ENCODE measurements around the gene IGSF21.

IGSF21 gene

GRCh38 chr1:18384059-18384458 is 276.5 kb downstream of the IGSF21 start:
- H3K36me3 ChIP-seq (ENCODE audit: insufficient read depth, low read length) = no peaks in the 10 kb centered on the region
- H3F3A ChIP-seq (ENCODE audit: insufficient read depth, low read length) = no peaks in the 10 kb centered on the region
- H3K9me3 ChIP-seq (ENCODE audit: low read length) = no peaks in the 10 kb centered on the region
- H2AFZ ChIP-seq (ENCODE audit: low read length) = no peak overlapping the region
- H3K4me2 ChIP-seq (ENCODE audit: low read length) = no peak overlapping the region
- H3K9ac ChIP-seq (ENCODE audit: low read length) = no peak overlapping the region
- no peak overlapping the region for H3K4me3 ChIP-seq (ENCODE audit: low read depth, low read length, poor library complexity, severe bottlenecking)
- TF ChIP-seq, protein P1, sequence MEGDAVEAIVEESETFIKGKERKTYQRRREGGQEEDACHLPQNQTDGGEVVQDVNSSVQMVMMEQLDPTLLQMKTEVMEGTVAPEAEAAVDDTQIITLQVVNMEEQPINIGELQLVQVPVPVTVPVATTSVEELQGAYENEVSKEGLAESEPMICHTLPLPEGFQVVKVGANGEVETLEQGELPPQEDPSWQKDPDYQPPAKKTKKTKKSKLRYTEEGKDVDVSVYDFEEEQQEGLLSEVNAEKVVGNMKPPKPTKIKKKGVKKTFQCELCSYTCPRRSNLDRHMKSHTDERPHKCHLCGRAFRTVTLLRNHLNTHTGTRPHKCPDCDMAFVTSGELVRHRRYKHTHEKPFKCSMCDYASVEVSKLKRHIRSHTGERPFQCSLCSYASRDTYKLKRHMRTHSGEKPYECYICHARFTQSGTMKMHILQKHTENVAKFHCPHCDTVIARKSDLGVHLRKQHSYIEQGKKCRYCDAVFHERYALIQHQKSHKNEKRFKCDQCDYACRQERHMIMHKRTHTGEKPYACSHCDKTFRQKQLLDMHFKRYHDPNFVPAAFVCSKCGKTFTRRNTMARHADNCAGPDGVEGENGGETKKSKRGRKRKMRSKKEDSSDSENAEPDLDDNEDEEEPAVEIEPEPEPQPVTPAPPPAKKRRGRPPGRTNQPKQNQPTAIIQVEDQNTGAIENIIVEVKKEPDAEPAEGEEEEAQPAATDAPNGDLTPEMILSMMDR (IDR thresholded peaks at IDR 0.05; ENCODE audit: low read length) = no peak
- no peaks in the 10 kb centered on the region for H3K79me2 ChIP-seq (ENCODE audit: insufficient read depth, low read length)
- no peaks in the 10 kb centered on the region for H3K4me1 ChIP-seq (ENCODE audit: insufficient read depth, low read length, severe bottlenecking)
- no peaks in the 10 kb centered on the region for H4K20me1 ChIP-seq (ENCODE audit: insufficient read depth, low read length)
- H3K27me3 ChIP-seq (ENCODE audit: insufficient read depth, low read length) = 0 out of 2 replicates have a peak, but pooled peaks cover under 1% of the 10 kb centered on the region
- H3K9me2 ChIP-seq (ENCODE audit: low read depth, low read length) = no peaks in the 10 kb centered on the region
- no peak overlapping the region for H3K27ac ChIP-seq (ENCODE audit: low read depth, low read length, poor library complexity, severe bottlenecking)

GRCh38 chr1:18384471-18384870 is 276.9 kb downstream of the IGSF21 start:
- Histone ChIP-seq H3K36me3 (ENCODE audit: insufficient read depth, low read length) (no peaks in the 10 kb centered on the region), H3K9ac (ENCODE audit: low read length) (no peak overlapping the region), H3F3A (ENCODE audit: insufficient read depth, low read length) (no peaks in the 10 kb centered on the region), H3K9me3 (ENCODE audit: low read length) (no peaks in the 10 kb centered on the region), H4K20me1 (ENCODE audit: insufficient read depth, low read length) (no peaks in the 10 kb centered on the region), H3K9me2 (ENCODE audit: low read depth, low read length) (no peaks in the 10 kb centered on the region), H2AFZ (ENCODE audit: low read length) (no peak overlapping the region), H3K79me2 (ENCODE audit: insufficient read depth, low read length) (no peaks in the 10 kb centered on the region), H3K4me1 (ENCODE audit: insufficient read depth, low read length, severe bottlenecking) (no peaks in the 10 kb centered on the region), H3K4me2 (ENCODE audit: low read length) (no peak overlapping the region), H3K27ac (ENCODE audit: low read depth, low read length, poor library complexity, severe bottlenecking) (no peak overlapping the region), H3K4me3 (ENCODE audit: low read depth, low read length, poor library complexity, severe bottlenecking) (no peak overlapping the region), H3K27me3 (ENCODE audit: insufficient read depth, low read length) (no peaks in the 10 kb centered on the region)
- TF ChIP-seq EZH2 (IDR thresholded peaks at IDR 0.05; ENCODE audit: borderline replicate concordance, low read length) = no peak
- TF ChIP-seq, protein P1 (IDR thresholded peaks at IDR 0.05; ENCODE audit: low read length) = no peak

- H3K4me2 ChIP-seq (ENCODE audit: low read length) = no peak overlapping the region
- H3K27ac ChIP-seq (ENCODE audit: low read depth, low read length, poor library complexity, severe bottlenecking) = no peak overlapping the region
- TF ChIP-seq, protein P1 (IDR thresholded peaks at IDR 0.05; ENCODE audit: low read length) = no peak
- no peak for TF ChIP-seq EZH2 (IDR thresholded peaks at IDR 0.05; ENCODE audit: borderline replicate concordance, low read length)
Observed at GRCh38 chr1:18385239-18385790, 277.7 kb downstream of the IGSF21 start.

More at GRCh38 chr1:18385239-18385790, 277.7 kb downstream of the IGSF21 start:
- no peaks in the 10 kb centered on the region for H4K20me1 ChIP-seq (ENCODE audit: insufficient read depth, low read length)
- no peaks in the 10 kb centered on the region for H3K9me3 ChIP-seq (ENCODE audit: low read length)
- H3K36me3 ChIP-seq (ENCODE audit: insufficient read depth, low read length) = no peaks in the 10 kb centered on the region
- no peak overlapping the region for H2AFZ ChIP-seq (ENCODE audit: low read length)
- H3K79me2 ChIP-seq (ENCODE audit: insufficient read depth, low read length) = no peaks in the 10 kb centered on the region
- H3K27me3 ChIP-seq (ENCODE audit: insufficient read depth, low read length) = no peaks in the 10 kb centered on the region
- H3K4me1 ChIP-seq (ENCODE audit: insufficient read depth, low read length, severe bottlenecking) = no peaks in the 10 kb centered on the region
- H3F3A ChIP-seq (ENCODE audit: insufficient read depth, low read length) = no peaks in the 10 kb centered on the region
- no peak overlapping the region for H3K9ac ChIP-seq (ENCODE audit: low read length)
- H3K4me3 ChIP-seq (ENCODE audit: low read depth, low read length, poor library complexity, severe bottlenecking) = no peak overlapping the region
- H3K9me2 ChIP-seq (ENCODE audit: low read depth, low read length) = no peaks in the 10 kb centered on the region

Data from OCI-LY1 (cell line).